GM18508 (cell line): ENCODE results near the gene BIN2.
"Not testable (repeated sequence)": the region's sequence is repeated elsewhere in the genome, so short reads cannot be mapped to it uniquely, and the experiment has no call there.

Experiments used
- ATAC-seq: cut with Tn5 transposase; IDR thresholded peaks from one replicate; pipeline ENCODE4 v1.9.1; 2021; ENCODE audit warnings: moderate number of reproducible peaks; ENCODE audit not compliant: insufficient read depth, unreplicated experiment

BIN2 gene

GRCh38 chr12:51265024-51265423, 59.0 kb downstream of the BIN2 start:
- ATAC-seq: no peak

DNA sequence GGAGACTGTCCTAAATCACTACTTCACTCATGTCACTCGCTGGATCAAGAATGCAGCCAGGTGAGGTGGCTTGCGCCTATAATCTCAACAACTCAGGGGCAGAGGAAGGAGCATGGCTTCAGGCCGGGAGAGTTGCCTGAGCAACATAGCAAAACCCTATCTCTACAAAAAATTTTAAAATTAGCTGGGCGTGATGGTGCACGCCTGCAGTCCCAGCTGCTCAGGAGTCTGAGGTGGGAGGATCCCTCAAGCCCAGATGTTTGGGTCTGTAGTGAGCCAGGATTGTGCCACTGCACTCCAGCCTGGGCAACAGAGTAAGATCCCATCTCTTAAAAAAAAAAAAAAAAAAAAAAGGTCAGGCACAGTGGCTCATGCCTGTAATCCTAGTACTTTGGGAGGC, 59.7 kb downstream of the BIN2 start:
- ATAC-seq: no peak

- ATAC-seq: no peak
These were observed 60.6 kb downstream of the BIN2 start for GRCh38 chr12:51263341-51263740.

GRCh38 chr12:51262758-51263177, 61.2 kb downstream of the BIN2 start:
- ATAC-seq: no peak

DNA sequence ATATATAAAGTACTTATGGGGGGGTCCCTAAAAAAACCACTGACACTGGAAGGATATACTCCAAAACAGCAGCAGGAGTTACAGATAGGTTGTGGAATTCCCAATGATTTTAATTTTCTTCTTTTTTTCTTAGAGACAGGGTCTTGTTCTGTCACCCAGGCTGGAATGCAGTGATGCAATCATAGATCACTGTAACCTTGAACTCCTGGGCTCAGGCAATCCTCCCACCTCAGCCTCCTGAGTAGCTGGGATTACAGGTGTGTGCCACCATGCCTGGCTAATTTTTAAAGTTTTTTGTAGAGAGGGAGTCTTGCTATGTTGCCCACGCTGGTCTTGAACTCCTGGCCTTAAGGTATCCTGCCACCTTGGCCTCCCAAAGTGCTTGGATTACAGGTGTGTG, 64.4 kb downstream of the BIN2 start:
- not testable (repeated sequence) for ATAC-seq

- ATAC-seq: no peak
These were observed 69.4 kb downstream of the BIN2 start for GRCh38 chr12:51254536-51254935.

GRCh38 chr12:51253276-51253675, 70.7 kb downstream of the BIN2 start:
- ATAC-seq: no peak

- ATAC-seq: no peak
These were observed 76.3 kb downstream of the BIN2 start for GRCh38 chr12:51247523-51248206.

- no peak for ATAC-seq
These were observed 77.6 kb downstream of the BIN2 start for GRCh38 chr12:51246254-51246853.

DNA sequence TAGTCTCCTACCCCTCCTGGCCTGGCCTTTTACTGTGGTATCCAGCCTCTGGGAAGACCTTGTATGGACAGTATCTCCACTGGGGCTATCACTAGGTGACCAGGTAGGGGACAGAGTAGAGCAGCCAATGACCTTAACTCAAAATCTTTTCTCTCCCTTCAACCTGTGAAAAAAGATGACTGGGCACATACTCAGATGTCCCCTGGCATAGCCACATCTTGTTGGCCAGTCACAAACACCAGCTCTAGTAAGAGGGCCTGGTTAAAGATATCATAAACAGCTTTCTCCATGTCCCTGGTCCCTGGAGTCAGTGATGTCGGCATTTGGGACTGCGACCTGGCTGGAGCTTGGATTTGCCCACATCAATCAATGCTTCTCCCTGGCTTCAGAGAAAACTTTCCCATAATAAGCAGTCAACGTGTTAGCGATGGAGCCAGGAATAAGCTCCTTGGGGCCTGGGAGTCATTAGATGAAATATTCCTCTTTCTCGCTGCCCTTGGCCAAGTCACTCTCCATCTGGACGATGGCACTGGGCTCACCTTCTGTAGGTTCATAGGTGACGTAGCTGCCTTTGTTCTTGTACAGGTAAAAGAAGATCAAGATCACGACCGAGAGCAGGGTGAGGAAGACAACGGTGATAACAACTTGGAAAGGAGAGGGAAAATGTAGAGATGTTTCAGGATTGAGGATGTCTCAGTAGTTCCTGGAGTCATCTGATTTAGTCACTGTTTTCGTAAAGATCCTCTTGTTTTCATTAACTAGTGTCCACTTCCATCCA, 78.3 kb downstream of the BIN2 start:
- no peak for ATAC-seq

- no peak for ATAC-seq
These were observed 79.7 kb downstream of the BIN2 start for GRCh38 chr12:51244269-51244668.

DNA sequence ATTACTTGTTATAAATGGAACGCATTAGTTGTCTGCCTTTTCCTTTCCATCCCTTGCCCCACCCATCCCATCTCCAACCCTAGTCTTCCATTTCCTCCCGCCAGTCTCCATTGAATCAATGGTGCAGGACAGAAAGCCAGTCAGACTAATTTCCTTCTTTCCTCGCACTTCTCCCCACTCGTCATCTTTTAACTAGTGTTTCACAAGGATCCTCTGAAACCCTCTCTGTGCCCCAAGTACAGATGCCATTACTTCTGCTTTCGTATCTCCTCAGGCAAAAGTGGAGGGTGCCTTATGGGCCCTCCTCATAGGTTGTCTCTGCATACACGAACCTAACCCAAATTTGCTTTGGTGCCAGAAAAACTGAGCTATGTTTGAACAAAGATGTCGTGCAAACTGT, 81.1 kb downstream of the BIN2 start:
- ATAC-seq: no peak

GRCh38 chr12:51242120-51242519, 81.9 kb downstream of the BIN2 start:
- ATAC-seq: no peak

DNA sequence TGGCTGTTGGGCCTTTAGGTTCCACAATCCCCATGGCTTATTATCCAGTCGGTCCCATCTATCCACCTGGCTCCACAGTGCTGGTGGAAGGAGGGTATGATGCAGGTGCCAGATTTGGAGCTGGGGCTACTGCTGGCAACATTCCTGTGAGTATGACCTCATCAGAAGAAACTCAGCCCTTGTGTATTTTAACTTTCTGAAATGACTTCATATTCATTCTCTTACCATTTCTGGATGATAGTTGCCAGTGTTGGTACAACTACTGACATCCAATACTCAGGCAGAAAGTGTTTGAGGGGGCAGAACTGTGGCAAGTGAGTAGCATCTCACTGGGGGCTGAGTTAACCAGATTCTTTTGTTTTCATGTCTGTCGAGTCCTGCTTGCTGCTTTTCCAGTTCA, 83.0 kb downstream of the BIN2 start:
- ATAC-seq: no peak

- peak; percentile 62 for ATAC-seq
These were observed 85.3 kb downstream of the BIN2 start, which contains the start of gene DAZAP2 for GRCh38 chr12:51238510-51239334. Gene DAZAP2, plus strand, starts transcription at chr12:51238826. Its CDS starts 82 bp downstream, at chr12:51238908.

DNA sequence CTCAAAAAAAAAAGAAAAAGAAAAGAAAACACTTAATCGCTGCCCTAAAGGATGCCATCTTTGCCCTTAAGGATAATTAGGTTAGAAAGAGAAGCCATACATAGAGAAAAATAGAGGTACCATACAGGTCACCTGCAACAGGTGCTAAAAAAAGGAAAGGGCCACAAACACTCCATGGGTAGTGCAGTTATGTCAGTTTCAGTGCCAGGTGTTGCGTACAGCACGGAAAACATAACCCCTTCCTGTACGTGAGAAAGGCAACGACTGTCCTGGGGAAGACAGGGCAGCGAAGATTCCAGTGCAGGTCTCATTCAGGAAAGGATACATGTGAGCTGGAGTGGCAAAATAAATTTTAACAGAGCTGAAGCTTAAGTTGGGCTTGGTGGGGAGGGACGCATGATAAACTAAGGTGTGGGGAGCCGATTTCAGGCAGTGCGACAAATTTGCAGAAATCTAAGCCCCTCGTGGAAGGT, 85.9 kb downstream of the BIN2 start:
- peak; percentile 5 for ATAC-seq

DNA sequence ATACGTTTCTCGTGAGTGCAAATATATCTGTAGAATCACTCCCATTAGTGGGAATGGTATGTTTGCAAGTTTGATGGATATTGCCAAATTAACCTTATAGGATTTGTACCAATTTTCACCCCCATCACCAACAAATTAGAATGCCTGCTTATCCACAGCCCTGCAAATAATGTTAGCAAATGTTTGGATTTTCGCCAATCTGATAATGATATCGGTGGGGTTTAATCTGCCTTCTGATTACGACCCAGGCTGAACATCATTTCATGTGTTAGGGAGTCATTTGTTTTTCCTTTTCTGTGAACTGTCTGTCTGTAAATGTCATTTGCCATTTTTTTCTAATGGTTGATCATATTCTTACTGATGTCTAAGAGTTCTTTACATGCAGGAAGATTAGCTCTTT, 89.4 kb downstream of the BIN2 start:
- ATAC-seq: no peak

- no peak for ATAC-seq
These were observed 91.3 kb downstream of the BIN2 start for GRCh38 chr12:51232642-51233041.
